Measurements from ENCODE around the gene MACROH2A1.

DNA sequence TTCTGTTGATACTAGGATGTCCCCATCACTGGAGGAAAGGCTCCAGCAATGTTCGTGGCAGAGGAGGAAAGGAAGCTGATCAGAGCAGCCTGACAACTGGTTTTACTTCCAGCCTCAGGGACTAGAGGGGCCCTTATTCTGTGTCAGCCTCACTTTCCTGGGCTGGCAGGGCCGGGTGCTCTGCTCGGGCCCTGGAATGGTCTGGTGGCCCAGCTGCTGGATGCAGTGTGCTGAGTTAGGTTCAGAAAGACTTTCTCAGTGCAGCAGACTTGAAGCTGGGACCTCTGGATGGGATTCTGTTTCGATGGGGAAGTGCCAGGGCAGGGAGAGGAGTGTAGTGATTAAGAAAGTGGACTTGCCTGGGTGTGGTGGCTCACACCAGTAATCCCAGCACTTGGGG lies 81.0 kb downstream of the MACROH2A1 start:
- TF ChIP-seq, protein P1, sequence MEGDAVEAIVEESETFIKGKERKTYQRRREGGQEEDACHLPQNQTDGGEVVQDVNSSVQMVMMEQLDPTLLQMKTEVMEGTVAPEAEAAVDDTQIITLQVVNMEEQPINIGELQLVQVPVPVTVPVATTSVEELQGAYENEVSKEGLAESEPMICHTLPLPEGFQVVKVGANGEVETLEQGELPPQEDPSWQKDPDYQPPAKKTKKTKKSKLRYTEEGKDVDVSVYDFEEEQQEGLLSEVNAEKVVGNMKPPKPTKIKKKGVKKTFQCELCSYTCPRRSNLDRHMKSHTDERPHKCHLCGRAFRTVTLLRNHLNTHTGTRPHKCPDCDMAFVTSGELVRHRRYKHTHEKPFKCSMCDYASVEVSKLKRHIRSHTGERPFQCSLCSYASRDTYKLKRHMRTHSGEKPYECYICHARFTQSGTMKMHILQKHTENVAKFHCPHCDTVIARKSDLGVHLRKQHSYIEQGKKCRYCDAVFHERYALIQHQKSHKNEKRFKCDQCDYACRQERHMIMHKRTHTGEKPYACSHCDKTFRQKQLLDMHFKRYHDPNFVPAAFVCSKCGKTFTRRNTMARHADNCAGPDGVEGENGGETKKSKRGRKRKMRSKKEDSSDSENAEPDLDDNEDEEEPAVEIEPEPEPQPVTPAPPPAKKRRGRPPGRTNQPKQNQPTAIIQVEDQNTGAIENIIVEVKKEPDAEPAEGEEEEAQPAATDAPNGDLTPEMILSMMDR (IDR thresholded peaks at IDR 0.05; ENCODE audit: low read depth, low read length): no peak
- no peak for TF ChIP-seq EZH2phosphoT487 (IDR thresholded peaks at IDR 0.05; ENCODE audit: low read depth)

All from OCI-LY3 (cell line).